Right lobe of liver (tissue), 4 donors: ENCODE results near the gene PSMA5.

ENCODE experiments used
- POLR2A ChIP-seq: fragments of 450-650 bp; IDR thresholded peaks from one replicate; pipeline ENCODE4 v1.6.1; 2017; ENCODE audit warnings: antibody characterized with exemption, mild to moderate bottlenecking
- TF ChIP-seq, protein P1 (sequence below), 4 donors: fragments of 200-600 bp in 3 of 4; fragments of 450-650 bp in 1 of 4; IDR thresholded peaks; one replicate each; pipeline versions ENCODE4 v1.5.1 to v1.8.0; 2016 to 2022; ENCODE audit warnings: antibody characterized with exemption in 4 of 4, mild to moderate bottlenecking in 2 of 4
- donor health status: DM: no; HTN: no; CAD: no.
- donor health status: DM: no; HTN: no; CAD: no.
- donor health status: DM: no; HTN: yes; CAD: no.

DNA sequence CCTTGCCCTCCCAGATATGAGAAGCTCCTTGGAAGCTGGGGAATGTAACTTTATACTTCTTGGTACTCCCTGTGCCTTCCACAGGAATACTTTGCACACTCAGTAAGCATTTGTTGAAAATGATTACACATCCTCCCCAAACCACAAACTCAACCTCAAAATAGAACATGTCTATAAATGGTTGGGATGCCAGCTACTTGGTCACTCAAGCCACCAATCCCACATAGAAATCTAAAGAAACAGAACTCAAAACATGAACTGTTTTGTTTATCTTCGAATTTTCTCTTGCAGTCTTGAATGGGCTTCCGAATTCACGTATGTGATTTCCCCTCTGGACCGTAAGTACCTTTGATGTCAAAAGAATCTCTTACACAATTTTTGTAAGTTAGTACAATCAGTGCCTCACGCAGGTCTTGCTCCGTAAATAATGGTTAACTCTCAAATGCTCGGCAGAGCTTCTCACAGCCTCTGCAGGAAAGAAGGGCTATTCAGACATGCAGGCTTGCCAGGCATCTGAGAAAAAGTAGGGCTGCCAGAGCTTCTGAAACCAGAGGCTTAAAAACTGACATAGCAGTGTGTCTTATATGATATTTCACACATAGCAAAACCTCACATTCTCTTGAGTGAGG, 55.4 kb downstream of the PSMA5 start:
- TF ChIP-seq, protein P1, sequence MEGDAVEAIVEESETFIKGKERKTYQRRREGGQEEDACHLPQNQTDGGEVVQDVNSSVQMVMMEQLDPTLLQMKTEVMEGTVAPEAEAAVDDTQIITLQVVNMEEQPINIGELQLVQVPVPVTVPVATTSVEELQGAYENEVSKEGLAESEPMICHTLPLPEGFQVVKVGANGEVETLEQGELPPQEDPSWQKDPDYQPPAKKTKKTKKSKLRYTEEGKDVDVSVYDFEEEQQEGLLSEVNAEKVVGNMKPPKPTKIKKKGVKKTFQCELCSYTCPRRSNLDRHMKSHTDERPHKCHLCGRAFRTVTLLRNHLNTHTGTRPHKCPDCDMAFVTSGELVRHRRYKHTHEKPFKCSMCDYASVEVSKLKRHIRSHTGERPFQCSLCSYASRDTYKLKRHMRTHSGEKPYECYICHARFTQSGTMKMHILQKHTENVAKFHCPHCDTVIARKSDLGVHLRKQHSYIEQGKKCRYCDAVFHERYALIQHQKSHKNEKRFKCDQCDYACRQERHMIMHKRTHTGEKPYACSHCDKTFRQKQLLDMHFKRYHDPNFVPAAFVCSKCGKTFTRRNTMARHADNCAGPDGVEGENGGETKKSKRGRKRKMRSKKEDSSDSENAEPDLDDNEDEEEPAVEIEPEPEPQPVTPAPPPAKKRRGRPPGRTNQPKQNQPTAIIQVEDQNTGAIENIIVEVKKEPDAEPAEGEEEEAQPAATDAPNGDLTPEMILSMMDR (IDR thresholded peaks at IDR 0.05), result no peak
- peak; percentile 5 for TF ChIP-seq POLR2A
